Neuron (in vitro differentiated cells): ENCODE measurements around the gene NFATC1.

Source experiments
- H2AFZ ChIP-seq: one replicate; pipeline ENCODE4 v1.6.1; 2013; ENCODE audit warnings: low read depth, mild to moderate bottlenecking, inconsistent platforms, low read length, moderate library complexity
- H3K27me3 ChIP-seq: one replicate; pipeline ENCODE4 v1.6.1; 2013; ENCODE audit warnings: low read length; ENCODE audit not compliant: insufficient read depth
- H3K36me3 ChIP-seq: one replicate; pipeline ENCODE4 v1.6.1; 2013; ENCODE audit warnings: low read length; ENCODE audit not compliant: insufficient read depth
- H3K4me1 ChIP-seq: one replicate; pipeline ENCODE4 v1.6.1; 2013; ENCODE audit warnings: low read length; ENCODE audit not compliant: insufficient read depth
- H3K4me3 ChIP-seq: 2 replicates; pipeline ENCODE4 v1.5.1; 2013; ENCODE audit warnings: mild to moderate bottlenecking, low read length, moderate library complexity
- H3K9me3 ChIP-seq: one replicate; pipeline ENCODE4 v1.6.1; 2013; ENCODE audit warnings: low read length

NFATC1 gene

GRCh38 chr18:79453816-79454735, 58.3 kb downstream of the NFATC1 start:
- no peak overlapping the region for H3K4me3 ChIP-seq

GRCh38 chr18:79455261-79455660, 59.5 kb downstream of the NFATC1 start:
- H3K4me1 ChIP-seq: no peaks in the 10 kb centered on the region
- H3K27me3 ChIP-seq: no peaks in the 10 kb centered on the region
- no peak overlapping the region for H2AFZ ChIP-seq
- no peaks in the 10 kb centered on the region for H3K9me3 ChIP-seq
- H3K36me3 ChIP-seq: no peaks in the 10 kb centered on the region
- H3K4me3 ChIP-seq: no peak overlapping the region

More at GRCh38 chr18:79453816-79454735, 58.3 kb downstream of the NFATC1 start:
- Histone ChIP-seq H3K4me1 (no peaks in the 10 kb centered on the region), H3K27me3 (no peaks in the 10 kb centered on the region), H2AFZ (no peak overlapping the region), H3K9me3 (no peaks in the 10 kb centered on the region), H3K36me3 (no peaks in the 10 kb centered on the region)

- H2AFZ ChIP-seq: no peak overlapping the region
- H3K9me3 ChIP-seq: no peaks in the 10 kb centered on the region
- H3K27me3 ChIP-seq: no peaks in the 10 kb centered on the region
- no peaks in the 10 kb centered on the region for H3K4me1 ChIP-seq
- H3K36me3 ChIP-seq: no peaks in the 10 kb centered on the region
- H3K4me3 ChIP-seq: no peak overlapping the region
Observed at GRCh38 chr18:79456105-79456980, 60.6 kb downstream of the NFATC1 start.

GRCh38 chr18:79457239-79457638, 61.5 kb downstream of the NFATC1 start:
- H3K27me3 ChIP-seq: no peaks in the 10 kb centered on the region
- H2AFZ ChIP-seq: no peak overlapping the region
- no peak overlapping the region for H3K4me3 ChIP-seq
- no peaks in the 10 kb centered on the region for H3K4me1 ChIP-seq
- no peaks in the 10 kb centered on the region for H3K36me3 ChIP-seq
- no peaks in the 10 kb centered on the region for H3K9me3 ChIP-seq

GRCh38 chr18:79457652-79458051, 61.9 kb downstream of the NFATC1 start:
- Histone ChIP-seq H3K9me3 (no peaks in the 10 kb centered on the region), H2AFZ (no peak overlapping the region), H3K36me3 (no peaks in the 10 kb centered on the region), H3K27me3 (no peaks in the 10 kb centered on the region), H3K4me3 (no peak overlapping the region), H3K4me1 (no peaks in the 10 kb centered on the region)

- Histone ChIP-seq H3K27me3 (no peaks in the 10 kb centered on the region), H3K36me3 (no peaks in the 10 kb centered on the region), H3K4me3 (no peak overlapping the region), H2AFZ (no peak overlapping the region), H3K4me1 (no peaks in the 10 kb centered on the region), H3K9me3 (no peaks in the 10 kb centered on the region)
Observed at GRCh38 chr18:79458131-79458838, 62.6 kb downstream of the NFATC1 start.

- no peaks in the 10 kb centered on the region for H3K4me1 ChIP-seq
- H3K9me3 ChIP-seq: no peaks in the 10 kb centered on the region
- no peaks in the 10 kb centered on the region for H3K36me3 ChIP-seq
- no peak overlapping the region for H2AFZ ChIP-seq
- H3K27me3 ChIP-seq: no peaks in the 10 kb centered on the region
- no peak overlapping the region for H3K4me3 ChIP-seq
Observed at GRCh38 chr18:79458917-79459803, 63.4 kb downstream of the NFATC1 start.

GRCh38 chr18:79459946-79460480, 64.3 kb downstream of the NFATC1 start:
- H3K9me3 ChIP-seq: no peaks in the 10 kb centered on the region
- no peaks in the 10 kb centered on the region for H3K27me3 ChIP-seq
- no peaks in the 10 kb centered on the region for H3K36me3 ChIP-seq

GRCh38 chr18:79460481-79461300, 65.0 kb downstream of the NFATC1 start:
- no peak overlapping the region for H3K4me3 ChIP-seq
- no peaks in the 10 kb centered on the region for H3K4me1 ChIP-seq
- no peak overlapping the region for H2AFZ ChIP-seq
- no peaks in the 10 kb centered on the region for H3K9me3 ChIP-seq
- H3K36me3 ChIP-seq: no peaks in the 10 kb centered on the region
- H3K27me3 ChIP-seq: no peaks in the 10 kb centered on the region

More at GRCh38 chr18:79459946-79460480, 64.3 kb downstream of the NFATC1 start:
- Histone ChIP-seq H3K4me1 (no peaks in the 10 kb centered on the region), H3K4me3 (no peak overlapping the region), H2AFZ (no peak overlapping the region)

GRCh38 chr18:79461627-79462026, 65.9 kb downstream of the NFATC1 start:
- Histone ChIP-seq H3K36me3 (no peaks in the 10 kb centered on the region), H3K9me3 (no peaks in the 10 kb centered on the region), H2AFZ (no peak overlapping the region), H3K27me3 (no peaks in the 10 kb centered on the region), H3K4me1 (no peaks in the 10 kb centered on the region), H3K4me3 (no peak overlapping the region)

GRCh38 chr18:79463424-79463960, 67.8 kb downstream of the NFATC1 start:
- Histone ChIP-seq H3K4me3 (no peak overlapping the region), H3K27me3 (no peaks in the 10 kb centered on the region), H3K36me3 (no peaks in the 10 kb centered on the region), H3K4me1 (no peaks in the 10 kb centered on the region), H2AFZ (no peak overlapping the region), H3K9me3 (no peaks in the 10 kb centered on the region)
